HCT116 (cell line): ENCODE data around the gene CDON. TPM values are rescaled to one million over a fixed set of nuclear protein-coding genes. Genes with fewer than 3 reads are reported as not detected.

Experiments
- ATAC-seq: fragments of 200-7000 bp; cut with Tn5 transposase; 2 replicates; pipeline ENCODE4 v1.9.1; 2020; ENCODE audit warnings: mild to moderate bottlenecking, moderate library complexity
- BruUV-seq: library from RNA; stranded (reverse); fragments of 400-500 nt; replicated peaks from 2 replicates; lab custom pipeline; 2021; lab: Mats Ljungman, UMichigan
- CTCF ChIA-PET: fragments of 300-600 bp; sonication (Branson Sonifier 250); formaldehyde crosslinking; loops from one replicate; lab custom pipeline; 2021; ENCODE audit warnings: antibody characterized with exemption; lab: Charles Lee
- POLR2A ChIA-PET: fragments of 300-600, 350-600 bp; sonication (Branson Sonifier 250); formaldehyde crosslinking; loops from one replicate; lab custom pipeline; 2021; ENCODE audit warnings: antibody characterized with exemption; lab: Charles Lee
- RAD21 ChIA-PET, 2 experiments: fragments of 300-600 bp; sonication (Branson Sonifier 250); formaldehyde crosslinking; loops; one replicate each; lab custom pipeline; 2023; ENCODE audit warnings: low total read pairs in 2 of 2; ENCODE audit not compliant: uncharacterized antibody in 2 of 2, unreplicated experiment in 2 of 2, low non-redundant PET in 1 of 2; lab: Charles Lee
- DNase-seq: peaks from one replicate; pipeline ENCODE4 v3.0.0-alpha.2; 2010; ENCODE audit warnings: low read depth, low spot score
- H2AFZ ChIP-seq: fragments of 200-600 bp; shearing (Covaris generic), sonication (generic); 2 replicates; pipeline ENCODE4 v1.6.1; 2017; ENCODE audit warnings: low read depth, mixed run types, mixed read lengths, antibody characterized with exemption, low read length; ENCODE audit not compliant: poor library complexity, severe bottlenecking
- H3K27ac ChIP-seq: 2 replicates; pipeline ENCODE4 v1.5.1; 2012; ENCODE audit warnings: low read depth, low read length
- H3K27me3 ChIP-seq: fragments of 200-600 bp; sonication (generic); 2 replicates; pipeline ENCODE4 v1.6.1; 2016; ENCODE audit warnings: mixed run types, low read length, mixed read lengths; ENCODE audit not compliant: insufficient read depth
- H3K36me3 ChIP-seq, 2 experiments: fragments of 200-500 bp in 1 of 2; fragments of 200-600 bp in 1 of 2; sonication (Bioruptor generic) in 1 of 2; sonication (generic) in 1 of 2; 2 replicates each; pipeline versions ENCODE4 v1.5.1 to v1.6.1; 2014 to 2016; ENCODE audit warnings: low read length in 2 of 2, inconsistent platforms in 1 of 2, mixed read lengths in 1 of 2, mixed run types in 1 of 2; ENCODE audit not compliant: insufficient read depth in 2 of 2, control insufficient read depth in 1 of 2
- H3K4me1 ChIP-seq, 2 experiments: fragments of 200-600 bp in 1 of 2; sonication (generic) in 1 of 2; 2 replicates each; pipeline versions ENCODE4 v1.5.1 to v1.6.1; 2012 to 2017; ENCODE audit warnings: low read length in 2 of 2, inconsistent platforms in 1 of 2, mild to moderate bottlenecking in 1 of 2, mixed read lengths in 1 of 2, mixed run types in 1 of 2, moderate library complexity in 1 of 2; ENCODE audit not compliant: insufficient read depth in 2 of 2, control insufficient read depth in 1 of 2
- H3K4me2 ChIP-seq: fragments of 200-600 bp; sonication (generic); 2 replicates; pipeline ENCODE4 v1.6.1; 2017; ENCODE audit warnings: mixed run types, low read length, mixed read lengths
- H3K4me3 ChIP-seq, 2 experiments: fragments of 200-600 bp in 1 of 2; sonication (generic) in 1 of 2; replicated peaks in 1 of 2; 2 replicates each; pipeline ENCODE4 v1.5.1; 2011 to 2016; ENCODE audit warnings: low read length in 2 of 2, control low read depth in 1 of 2, low read depth in 1 of 2, mild to moderate bottlenecking in 1 of 2, mixed read lengths in 1 of 2, mixed run types in 1 of 2
- H3K79me2 ChIP-seq: fragments of 200-600 bp; sonication (generic); 2 replicates; pipeline ENCODE4 v1.6.1; 2017; ENCODE audit warnings: mild to moderate bottlenecking, mixed run types, low read length, moderate library complexity, mixed read lengths; ENCODE audit not compliant: insufficient read depth
- H3K9ac ChIP-seq: fragments of 200-600 bp; sonication (generic); 2 replicates; pipeline ENCODE4 v1.6.1; 2016; ENCODE audit warnings: low read length, mixed read lengths
- H3K9me2 ChIP-seq: fragments of 200-600 bp; sonication (generic), shearing (Covaris generic); 2 replicates; pipeline ENCODE4 v1.6.1; 2017; ENCODE audit warnings: mixed run types, mild to moderate bottlenecking, moderate library complexity; ENCODE audit not compliant: insufficient read depth
- H3K9me3 ChIP-seq, 2 experiments: fragments of 200-500 bp in 1 of 2; fragments of 200-600 bp in 1 of 2; sonication (Bioruptor generic) in 1 of 2; sonication (generic) in 1 of 2; 2 replicates each; pipeline ENCODE4 v1.6.1; 2014 to 2017; ENCODE audit warnings: low read length in 2 of 2, mixed read lengths in 2 of 2, inconsistent platforms in 1 of 2, low read depth in 1 of 2, mild to moderate bottlenecking in 1 of 2, mixed run types in 1 of 2, moderate library complexity in 1 of 2; ENCODE audit not compliant: control insufficient read depth in 1 of 2, insufficient read depth in 1 of 2
- H4K20me1 ChIP-seq: fragments of 200-600 bp; sonication (generic), shearing (Covaris generic); 2 replicates; pipeline ENCODE4 v1.6.1; 2017; ENCODE audit warnings: mixed run types, mild to moderate bottlenecking, moderate library complexity; ENCODE audit not compliant: insufficient read depth
- CEBPB ChIP-seq: IDR thresholded peaks from 2 replicates; pipeline ENCODE4 v1.6.1; 2012; ENCODE audit warnings: low read depth
- EGR1 ChIP-seq: IDR thresholded peaks from 2 replicates; pipeline ENCODE4 v1.6.1; 2012; ENCODE audit warnings: low read depth
- ELF1 ChIP-seq: IDR thresholded peaks from 2 replicates; pipeline ENCODE4 v1.6.1; 2012; ENCODE audit warnings: low read depth, borderline replicate concordance
- EZH2 ChIP-seq: fragments of 200-600 bp; sonication (generic); IDR thresholded peaks from 2 replicates; pipeline ENCODE4 v1.6.1; 2017; ENCODE audit warnings: antibody characterized with exemption, mixed run types
- MAX ChIP-seq: IDR thresholded peaks from 2 replicates; pipeline ENCODE4 v1.6.1; 2012
- POLR2AphosphoS5 ChIP-seq: IDR thresholded peaks from 2 replicates; pipeline ENCODE4 v1.6.1; 2011; ENCODE audit warnings: mild to moderate bottlenecking, low read depth, low read length, moderate library complexity
- REST ChIP-seq: IDR thresholded peaks from 2 replicates; pipeline ENCODE4 v1.6.1; 2012; ENCODE audit warnings: low read depth
- SP1 ChIP-seq: IDR thresholded peaks from 2 replicates; pipeline ENCODE4 v1.6.1; 2012; ENCODE audit warnings: low read depth
- SRF ChIP-seq: IDR thresholded peaks from 2 replicates; pipeline ENCODE4 v1.6.1; 2012; ENCODE audit warnings: low read depth
- TCF7L2 ChIP-seq: IDR thresholded peaks from 2 replicates; pipeline ENCODE4 v1.7.0; 2011; ENCODE audit warnings: borderline replicate concordance, inconsistent platforms; ENCODE audit not compliant: insufficient read depth, insufficient read length; ENCODE audit errors: extremely low read depth
- intact Hi-C: fragments of 100-400 bp; cut with micrococcal nuclease; formaldehyde crosslinking; loops from 2 replicates; pipeline ENCODE4 v1.10.0; 2022
- total RNA-seq: library from RNA; stranded (reverse); gene quantifications from one replicate; pipeline ENCODE4 v1.2.1, GENCODE V29; 2021; ENCODE audit not compliant: unreplicated experiment

Gene CDON
- total RNA-seq, 1 experiment from 2014 or later: 16.9 TPM

GRCh38 chr11:126002181-126002580 is 60.5 kb downstream of the CDON start:
- no peak for TF ChIP-seq ELF1
- TF ChIP-seq SRF: no peak
- TF ChIP-seq MAX: no peak
- no peak for TF ChIP-seq EZH2
- no peak for TF ChIP-seq POLR2AphosphoS5
- TF ChIP-seq CEBPB: no peak
- no peak for TF ChIP-seq TCF7L2
- TF ChIP-seq EGR1: no peak
- no peak for TF ChIP-seq SP1
- TF ChIP-seq REST: no peak
- Histone ChIP-seq H3K27ac (no peak overlapping the region), H3K9me3 (no peaks in the 10 kb centered on the region), H4K20me1 (no peaks in the 10 kb centered on the region), H3K4me3 (no peak overlapping the region), H3K4me2 (no peak overlapping the region), H3K36me3 (no peaks in the 10 kb centered on the region), H2AFZ (no peak overlapping the region), H3K79me2 (no peaks in the 10 kb centered on the region), H3K9ac (no peak overlapping the region), H3K4me1 (peaks cover 3 to 5% of the 10 kb centered on the region in 2 experiments), H3K9me2 (peaks cover 2% of the 10 kb centered on the region; the same call in 1 of the 2 replicates), H3K27me3 (no peaks in the 10 kb centered on the region)
- ChIA-PET POLR2A (no interaction called here), RAD21 (no interaction called here), CTCF (no interaction called here)
- ATAC-seq (no peak), DNase-seq (no peak)
- BruUV-seq: no TSS peak
- intact Hi-C loops: no loop called here
